Measurements from ENCODE around the gene KCNA10.

KCNA10 gene

GRCh38 chr1:110522560-110522959 lies 3.6 kb upstream of the KCNA10 start:
- no peak overlapping the region for H4K8ac ChIP-seq (ENCODE audit: low read depth, low read length)
- H3K27ac ChIP-seq (ENCODE audit: low read depth, low read length), result no peak overlapping the region
- no peak overlapping the region for H4K12ac ChIP-seq (ENCODE audit: low read depth, low read length)
- H3K4me1 ChIP-seq (ENCODE audit: control insufficient read depth in 1 of 2, insufficient read depth in 2 of 2, low read length in 2 of 2), result no peaks in the 10 kb centered on the region
- peaks cover 2% of the 10 kb centered on the region for H3K9me3 ChIP-seq (ENCODE audit: insufficient read depth, low read depth, low read length)
- no peak overlapping the region for H3K9ac ChIP-seq (ENCODE audit: low read length)
- no peak overlapping the region for H3K4me2 ChIP-seq (ENCODE audit: low read length)
- no CpG with 5 or more reads among the region's 5 CpGs for WGBS (ENCODE audit: extremely low coverage, insufficient coverage, insufficient read length)
- H3K79me2 ChIP-seq (ENCODE audit: control insufficient read depth, insufficient read depth, low read length, poor library complexity), result no peaks in the 10 kb centered on the region
- no peak overlapping the region for H2BK120ac ChIP-seq (ENCODE audit: insufficient read depth, low read length, poor library complexity)
- no peaks in the 10 kb centered on the region for H3K36me3 ChIP-seq (ENCODE audit: control insufficient read depth in 1 of 2, insufficient read depth in 2 of 2, low read length in 2 of 2)
- H3K18ac ChIP-seq (ENCODE audit: low read length), result no peak overlapping the region
- H3K4ac ChIP-seq (ENCODE audit: low read depth, low read length), result no peak overlapping the region
- H3K23ac ChIP-seq (ENCODE audit: low read length), result no peak overlapping the region
- H3K79me1 ChIP-seq (ENCODE audit: low read length), result no peaks in the 10 kb centered on the region
- DNase-seq, result no peak
- H2BK12ac ChIP-seq (ENCODE audit: low read length), result no peak overlapping the region
- no peak overlapping the region for H3K14ac ChIP-seq (ENCODE audit: low read length)
- H2AFZ ChIP-seq (ENCODE audit: insufficient read depth, low read length, poor library complexity), result no peak overlapping the region
- H3K4me3 ChIP-seq (ENCODE audit: low read depth, low read length), result no peak overlapping the region
- H4K91ac ChIP-seq (ENCODE audit: low read depth, low read length), result no peak overlapping the region
- no peak overlapping the region for H2BK5ac ChIP-seq (ENCODE audit: low read depth, low read length, poor library complexity)
- no peak overlapping the region for H2AK5ac ChIP-seq (ENCODE audit: low read length)
- no peaks in the 10 kb centered on the region for H3K27me3 ChIP-seq (ENCODE audit: insufficient read depth, low read length)

GRCh38 chr1:110520827-110521226 lies 1.9 kb upstream of the KCNA10 start:
- Histone ChIP-seq H3K79me1 (ENCODE audit: low read length) (no peaks in the 10 kb centered on the region), H2AK5ac (ENCODE audit: low read length) (no peak overlapping the region), H2BK12ac (ENCODE audit: low read length) (no peak overlapping the region), H3K36me3 (ENCODE audit: control insufficient read depth in 1 of 2, insufficient read depth in 2 of 2, low read length in 2 of 2) (no peaks in the 10 kb centered on the region), H3K79me2 (ENCODE audit: control insufficient read depth, insufficient read depth, low read length, poor library complexity) (no peaks in the 10 kb centered on the region), H4K8ac (ENCODE audit: low read depth, low read length) (no peak overlapping the region), H3K4me3 (ENCODE audit: low read depth, low read length) (no peak overlapping the region), H3K18ac (ENCODE audit: low read length) (no peak overlapping the region), H3K9me3 (ENCODE audit: insufficient read depth, low read depth, low read length) (peaks cover 4% of the 10 kb centered on the region), H2BK120ac (ENCODE audit: insufficient read depth, low read length, poor library complexity) (no peak overlapping the region), H2AFZ (ENCODE audit: insufficient read depth, low read length, poor library complexity) (no peak overlapping the region), H2BK5ac (ENCODE audit: low read depth, low read length, poor library complexity) (no peak overlapping the region), H3K9ac (ENCODE audit: low read length) (no peak overlapping the region), H3K23ac (ENCODE audit: low read length) (no peak overlapping the region), H3K4ac (ENCODE audit: low read depth, low read length) (no peak overlapping the region), H3K14ac (ENCODE audit: low read length) (no peak overlapping the region), H3K27ac (ENCODE audit: low read depth, low read length) (no peak overlapping the region), H3K27me3 (ENCODE audit: insufficient read depth, low read length) (no peaks in the 10 kb centered on the region), H4K12ac (ENCODE audit: low read depth, low read length) (no peak overlapping the region), H3K4me1 (ENCODE audit: control insufficient read depth in 1 of 2, insufficient read depth in 2 of 2, low read length in 2 of 2) (no peaks in the 10 kb centered on the region), H3K4me2 (ENCODE audit: low read length) (no peak overlapping the region), H4K91ac (ENCODE audit: low read depth, low read length) (no peak overlapping the region)
- no CpG with 5 or more reads among the region's 3 CpGs for WGBS (ENCODE audit: extremely low coverage, insufficient coverage, insufficient read length)
- no peak for DNase-seq

GRCh38 chr1:110515891-110516290 lies 3.1 kb downstream of the KCNA10 start:
- Histone ChIP-seq H3K27ac (ENCODE audit: low read depth, low read length) (no peak overlapping the region), H3K9me3 (ENCODE audit: insufficient read depth, low read depth, low read length) (peaks cover 4% of the 10 kb centered on the region), H3K4ac (ENCODE audit: low read depth, low read length) (no peak overlapping the region), H3K27me3 (ENCODE audit: insufficient read depth, low read length) (no peaks in the 10 kb centered on the region), H3K14ac (ENCODE audit: low read length) (no peak overlapping the region), H3K23ac (ENCODE audit: low read length) (no peak overlapping the region), H3K4me1 (ENCODE audit: control insufficient read depth in 1 of 2, insufficient read depth in 2 of 2, low read length in 2 of 2) (no peaks in the 10 kb centered on the region), H3K4me2 (ENCODE audit: low read length) (no peak overlapping the region), H4K12ac (ENCODE audit: low read depth, low read length) (no peak overlapping the region), H4K8ac (ENCODE audit: low read depth, low read length) (no peak overlapping the region), H3K36me3 (ENCODE audit: control insufficient read depth in 1 of 2, insufficient read depth in 2 of 2, low read length in 2 of 2) (no peaks in the 10 kb centered on the region), H3K79me2 (ENCODE audit: control insufficient read depth, insufficient read depth, low read length, poor library complexity) (no peaks in the 10 kb centered on the region), H3K4me3 (ENCODE audit: low read depth, low read length) (no peak overlapping the region), H2BK5ac (ENCODE audit: low read depth, low read length, poor library complexity) (no peak overlapping the region), H3K18ac (ENCODE audit: low read length) (no peak overlapping the region), H4K91ac (ENCODE audit: low read depth, low read length) (no peak overlapping the region), H2AK5ac (ENCODE audit: low read length) (no peak overlapping the region), H3K79me1 (ENCODE audit: low read length) (no peaks in the 10 kb centered on the region), H2BK120ac (ENCODE audit: insufficient read depth, low read length, poor library complexity) (no peak overlapping the region), H3K9ac (ENCODE audit: low read length) (no peak overlapping the region), H2AFZ (ENCODE audit: insufficient read depth, low read length, poor library complexity) (no peak overlapping the region), H2BK12ac (ENCODE audit: low read length) (no peak overlapping the region)
- no CpG with 5 or more reads among the region's 5 CpGs for WGBS (ENCODE audit: extremely low coverage, insufficient coverage, insufficient read length)
- DNase-seq, result peak in 1 of 2 donors; percentile 12

- Histone ChIP-seq H3K4me3 (ENCODE audit: low read depth, low read length) (no peak overlapping the region), H3K9ac (ENCODE audit: low read length) (no peak overlapping the region), H4K12ac (ENCODE audit: low read depth, low read length) (no peak overlapping the region), H3K4ac (ENCODE audit: low read depth, low read length) (no peak overlapping the region), H3K18ac (ENCODE audit: low read length) (no peak overlapping the region), H2BK12ac (ENCODE audit: low read length) (no peak overlapping the region), H3K4me1 (ENCODE audit: control insufficient read depth in 1 of 2, insufficient read depth in 2 of 2, low read length in 2 of 2) (no peaks in the 10 kb centered on the region), H2AFZ (ENCODE audit: insufficient read depth, low read length, poor library complexity) (no peak overlapping the region), H3K27me3 (ENCODE audit: insufficient read depth, low read length) (no peaks in the 10 kb centered on the region), H2BK5ac (ENCODE audit: low read depth, low read length, poor library complexity) (no peak overlapping the region), H3K36me3 (ENCODE audit: control insufficient read depth in 1 of 2, insufficient read depth in 2 of 2, low read length in 2 of 2) (no peaks in the 10 kb centered on the region), H2BK120ac (ENCODE audit: insufficient read depth, low read length, poor library complexity) (no peak overlapping the region), H4K8ac (ENCODE audit: low read depth, low read length) (no peak overlapping the region), H3K27ac (ENCODE audit: low read depth, low read length) (no peak overlapping the region), H4K91ac (ENCODE audit: low read depth, low read length) (no peak overlapping the region), H3K4me2 (ENCODE audit: low read length) (no peak overlapping the region), H3K9me3 (ENCODE audit: insufficient read depth, low read depth, low read length) (peaks cover 4% of the 10 kb centered on the region), H3K23ac (ENCODE audit: low read length) (no peak overlapping the region), H3K79me2 (ENCODE audit: control insufficient read depth, insufficient read depth, low read length, poor library complexity) (no peaks in the 10 kb centered on the region), H3K14ac (ENCODE audit: low read length) (no peak overlapping the region), H3K79me1 (ENCODE audit: low read length) (no peaks in the 10 kb centered on the region), H2AK5ac (ENCODE audit: low read length) (no peak overlapping the region)
- peak in 1 of 2 donors; percentile 15 for DNase-seq
Observed at GRCh38 chr1:110515041-110515440, 3.9 kb downstream of the KCNA10 start.

All from trophoblast cell (in vitro differentiated cells and primary cell).